ENCODE data around the gene CKAP2L. TPM values are rescaled to one million over a fixed set of nuclear protein-coding genes. Genes with fewer than 3 reads are reported as not detected.

CKAP2L gene
- polyA plus RNA-seq: 1 to 10 TPM; 1.6 to 3.5 TPM

GRCh38 chr2:112764071-112765044 is at the start of gene CKAP2L:
CKAP2L (minus strand) TSS chr2:112764609; CDS start chr2:112764598, 11 bp downstream.
- Histone ChIP-seq H3K4me1 (ENCODE audit: control insufficient read depth in 2 of 2, insufficient read depth in 2 of 2, low read length in 1 of 2) (no peaks in the 10 kb centered on the region), H3K27ac (ENCODE audit: low read depth in 2 of 2, low read length in 1 of 2) (peak within 1 kb of the TSS; percentile 69 to 71), H3K4me3 (ENCODE audit: low read depth in 1 of 2, low read length in 2 of 2) (peak within 1 kb of the TSS; percentile 85 to 89), H3K27me3 (ENCODE audit: control insufficient read depth in 1 of 2, insufficient read depth in 2 of 2, low read length in 2 of 2) (no peaks in the 10 kb centered on the region), H3K9me3 (ENCODE audit: control insufficient read depth in 2 of 2, insufficient read depth in 1 of 2, low read depth in 1 of 2, low read length in 1 of 2) (no peaks in the 10 kb centered on the region), H3K36me3 (ENCODE audit: control insufficient read depth in 2 of 2, insufficient read depth in 2 of 2, low read length in 1 of 2) (no peaks in the 10 kb centered on the region)
- 0 to 1% methylated on average over 76 to 79 of the region's 79 CpGs for WGBS, 2 donors

- Histone ChIP-seq H3K4me1 (ENCODE audit: control insufficient read depth in 2 of 2, insufficient read depth in 2 of 2, low read length in 1 of 2) (peaks cover 2 to 5% of the 10 kb centered on the region in 2 donors), H3K36me3 (ENCODE audit: control insufficient read depth in 2 of 2, insufficient read depth in 2 of 2, low read length in 1 of 2) (no peaks in the 10 kb centered on the region), H3K27ac (ENCODE audit: low read depth in 2 of 2, low read length in 1 of 2) (no peak overlapping the region), H3K9me3 (ENCODE audit: control insufficient read depth in 2 of 2, insufficient read depth in 1 of 2, low read depth in 1 of 2, low read length in 1 of 2) (no peaks in the 10 kb centered on the region), H3K4me3 (ENCODE audit: low read depth in 1 of 2, low read length in 2 of 2) (no peak overlapping the region), H3K27me3 (ENCODE audit: control insufficient read depth in 1 of 2, insufficient read depth in 2 of 2, low read length in 2 of 2) (no peaks in the 10 kb centered on the region)
- 77 to 79% methylated on average over 10 of the region's 10 CpGs for WGBS, 2 donors
Measured at GRCh38 chr2:112813280-112813966, 49.0 kb upstream of the CKAP2L start.

DNA sequence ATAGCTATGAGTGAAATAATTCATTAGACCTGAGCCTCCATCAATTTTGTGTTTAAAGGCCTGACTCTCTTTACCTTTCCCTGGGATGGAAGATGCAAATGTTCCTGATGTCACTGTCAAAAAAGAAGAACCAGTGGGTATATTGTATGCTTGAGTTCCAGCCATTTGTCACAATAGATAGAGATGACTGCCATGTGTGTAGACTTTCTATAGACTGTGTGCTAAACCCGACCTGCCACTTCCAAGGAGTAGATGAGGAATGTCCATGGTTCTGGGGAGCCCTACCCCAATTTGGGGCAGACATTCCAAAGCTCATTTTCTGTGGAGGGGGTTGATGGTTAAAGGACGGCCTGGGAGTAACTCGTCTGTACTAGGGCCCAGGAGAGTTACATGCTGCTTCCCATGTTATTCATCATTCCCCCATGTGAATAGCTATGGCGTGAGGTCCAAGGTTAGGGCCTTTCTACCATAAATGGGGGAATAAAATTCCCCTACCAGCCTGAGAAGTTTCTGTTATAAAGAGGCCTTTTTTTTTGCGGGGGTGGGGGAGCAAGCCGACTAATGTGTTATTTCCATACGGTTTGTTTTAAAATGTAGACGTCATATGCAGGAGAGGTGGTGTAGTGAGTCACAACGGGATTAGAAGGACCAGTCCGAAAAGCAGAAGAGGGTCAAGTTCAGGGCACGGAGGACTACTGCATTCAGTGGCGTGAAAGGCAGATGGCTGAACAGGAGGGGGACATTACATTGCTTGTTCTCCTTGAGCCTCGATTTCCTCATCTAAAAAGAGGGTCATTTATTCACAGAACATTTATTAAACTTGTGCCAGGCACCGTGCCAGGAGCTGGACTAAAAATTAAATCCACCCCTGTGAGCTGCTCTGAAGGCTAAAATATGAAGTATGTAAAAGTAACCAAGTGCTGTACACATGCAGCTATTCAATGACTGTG is 48.2 kb upstream of the CKAP2L start:
- H3K27ac ChIP-seq (ENCODE audit: low read depth in 2 of 2, low read length in 1 of 2): peak overlapping the region; percentile 25 to 48
- no peak overlapping the region for H3K4me3 ChIP-seq (ENCODE audit: low read depth in 1 of 2, low read length in 2 of 2)
- no peaks in the 10 kb centered on the region for H3K36me3 ChIP-seq (ENCODE audit: control insufficient read depth in 2 of 2, insufficient read depth in 2 of 2, low read length in 1 of 2)
- H3K27me3 ChIP-seq (ENCODE audit: control insufficient read depth in 1 of 2, insufficient read depth in 2 of 2, low read length in 2 of 2): no peaks in the 10 kb centered on the region
- 41 to 48% methylated on average over 14 of the region's 14 CpGs for WGBS, 2 donors
- H3K9me3 ChIP-seq (ENCODE audit: control insufficient read depth in 2 of 2, insufficient read depth in 1 of 2, low read depth in 1 of 2, low read length in 1 of 2): no peaks in the 10 kb centered on the region
- H3K4me1 ChIP-seq (ENCODE audit: control insufficient read depth in 2 of 2, insufficient read depth in 2 of 2, low read length in 1 of 2): peaks cover 2 to 5% of the 10 kb centered on the region in 2 donors

GRCh38 chr2:112811841-112812306 is 47.5 kb upstream of the CKAP2L start:
- H3K27ac ChIP-seq (ENCODE audit: low read depth in 2 of 2, low read length in 1 of 2): peak overlapping the region; percentile 42 to 83
- WGBS, 2 donors: 38 to 41% methylated on average over 7 of the region's 7 CpGs

GRCh38 chr2:112811276-112811831 is 46.9 kb upstream of the CKAP2L start:
- Histone ChIP-seq H3K36me3 (ENCODE audit: control insufficient read depth in 2 of 2, insufficient read depth in 2 of 2, low read length in 1 of 2) (no peaks in the 10 kb centered on the region), H3K27ac (ENCODE audit: low read depth in 2 of 2, low read length in 1 of 2) (peak overlapping the region; percentile 42 to 83)
- 60 to 64% methylated on average over 3 of the region's 3 CpGs for WGBS, 2 donors

More at GRCh38 chr2:112811841-112812306, 47.5 kb upstream of the CKAP2L start:
- no peaks in the 10 kb centered on the region for H3K36me3 ChIP-seq (ENCODE audit: control insufficient read depth in 2 of 2, insufficient read depth in 2 of 2, low read length in 1 of 2)
- no peaks in the 10 kb centered on the region for H3K9me3 ChIP-seq (ENCODE audit: control insufficient read depth in 2 of 2, insufficient read depth in 1 of 2, low read depth in 1 of 2, low read length in 1 of 2)
- no peak overlapping the region for H3K4me3 ChIP-seq (ENCODE audit: low read depth in 1 of 2, low read length in 2 of 2)
- no peaks in the 10 kb centered on the region for H3K27me3 ChIP-seq (ENCODE audit: control insufficient read depth in 1 of 2, insufficient read depth in 2 of 2, low read length in 2 of 2)
- H3K4me1 ChIP-seq (ENCODE audit: control insufficient read depth in 2 of 2, insufficient read depth in 2 of 2, low read length in 1 of 2): peaks cover 2 to 5% of the 10 kb centered on the region in 2 donors

GRCh38 chr2:112809112-112809511 is 44.7 kb upstream of the CKAP2L start:
- H3K27ac ChIP-seq (ENCODE audit: low read depth in 2 of 2, low read length in 1 of 2): no peak overlapping the region
- no peaks in the 10 kb centered on the region for H3K27me3 ChIP-seq (ENCODE audit: control insufficient read depth in 1 of 2, insufficient read depth in 2 of 2, low read length in 2 of 2)
- H3K4me3 ChIP-seq (ENCODE audit: low read depth in 1 of 2, low read length in 2 of 2): no peak overlapping the region
- peaks cover 0 to 3% of the 10 kb centered on the region in 2 donors for H3K9me3 ChIP-seq (ENCODE audit: control insufficient read depth in 2 of 2, insufficient read depth in 1 of 2, low read depth in 1 of 2, low read length in 1 of 2)
- H3K4me1 ChIP-seq (ENCODE audit: control insufficient read depth in 2 of 2, insufficient read depth in 2 of 2, low read length in 1 of 2): peaks cover 2 to 11% of the 10 kb centered on the region in 2 donors
- no peaks in the 10 kb centered on the region for H3K36me3 ChIP-seq (ENCODE audit: control insufficient read depth in 2 of 2, insufficient read depth in 2 of 2, low read length in 1 of 2)

More at GRCh38 chr2:112811276-112811831, 46.9 kb upstream of the CKAP2L start:
- Histone ChIP-seq H3K27me3 (ENCODE audit: control insufficient read depth in 1 of 2, insufficient read depth in 2 of 2, low read length in 2 of 2) (no peaks in the 10 kb centered on the region), H3K4me3 (ENCODE audit: low read depth in 1 of 2, low read length in 2 of 2) (no peak overlapping the region), H3K9me3 (ENCODE audit: control insufficient read depth in 2 of 2, insufficient read depth in 1 of 2, low read depth in 1 of 2, low read length in 1 of 2) (no peaks in the 10 kb centered on the region), H3K4me1 (ENCODE audit: control insufficient read depth in 2 of 2, insufficient read depth in 2 of 2, low read length in 1 of 2) (peaks cover 2 to 5% of the 10 kb centered on the region in 2 donors)

DNA sequence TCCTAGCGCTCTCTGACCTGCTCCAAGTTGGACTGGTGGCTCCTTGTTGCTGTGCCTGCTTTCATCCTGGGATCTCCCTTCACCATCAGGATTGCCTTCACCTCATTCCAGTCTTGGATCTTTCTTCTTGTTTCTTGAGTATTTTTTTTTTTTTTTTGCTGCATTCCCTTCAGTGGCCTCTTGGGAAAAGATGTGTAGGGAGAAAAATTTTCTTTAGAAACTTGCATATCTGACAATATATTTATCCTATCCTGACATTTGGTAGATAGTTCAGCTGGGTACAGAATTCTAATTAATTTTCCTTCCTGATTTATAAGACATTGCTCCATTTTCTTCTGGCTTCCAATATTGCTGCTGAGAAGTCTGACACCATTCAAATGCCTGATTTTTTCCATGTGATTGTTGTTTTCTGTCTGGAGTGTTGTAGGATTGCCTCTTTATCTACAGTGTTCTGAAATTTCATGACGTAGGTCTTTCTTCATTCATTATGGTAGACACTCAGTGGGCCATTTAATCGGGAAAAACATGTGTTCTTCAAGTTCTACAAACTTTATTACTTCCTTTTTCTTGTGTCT is 42.9 kb upstream of the CKAP2L start:
- Histone ChIP-seq H3K36me3 (ENCODE audit: control insufficient read depth in 2 of 2, insufficient read depth in 2 of 2, low read length in 1 of 2) (no peaks in the 10 kb centered on the region), H3K4me1 (ENCODE audit: control insufficient read depth in 2 of 2, insufficient read depth in 2 of 2, low read length in 1 of 2) (peaks cover 2 to 11% of the 10 kb centered on the region in 2 donors), H3K27me3 (ENCODE audit: control insufficient read depth in 1 of 2, insufficient read depth in 2 of 2, low read length in 2 of 2) (no peaks in the 10 kb centered on the region), H3K9me3 (ENCODE audit: control insufficient read depth in 2 of 2, insufficient read depth in 1 of 2, low read depth in 1 of 2, low read length in 1 of 2) (peaks cover 0 to 3% of the 10 kb centered on the region in 2 donors), H3K4me3 (ENCODE audit: low read depth in 1 of 2, low read length in 2 of 2) (no peak overlapping the region), H3K27ac (ENCODE audit: low read depth in 2 of 2, low read length in 1 of 2) (no peak overlapping the region)
- 97 to 98% methylated on average over 3 of the region's 3 CpGs for WGBS, 2 donors

DNA sequence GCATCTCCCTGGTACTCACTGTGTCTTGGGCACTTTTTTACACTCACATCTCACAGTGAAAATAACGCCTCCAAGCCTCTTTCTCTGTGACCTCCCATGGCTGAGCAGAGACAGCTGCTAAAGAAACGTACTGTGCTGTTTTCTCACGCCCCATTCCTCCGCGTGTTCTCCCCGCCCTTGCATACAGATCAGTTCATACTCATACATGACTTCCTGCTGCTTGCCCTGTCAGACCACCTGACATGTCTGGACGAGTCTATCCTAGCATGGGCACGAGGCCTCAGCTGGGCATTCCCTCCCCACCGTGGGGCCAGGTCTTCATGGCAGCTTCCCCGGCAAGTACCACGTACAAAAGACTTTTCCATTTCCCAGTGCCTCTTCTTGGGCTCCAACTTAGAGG is 41.1 kb upstream of the CKAP2L start:
- Histone ChIP-seq H3K9me3 (ENCODE audit: control insufficient read depth in 2 of 2, insufficient read depth in 1 of 2, low read depth in 1 of 2, low read length in 1 of 2) (peaks cover 0 to 3% of the 10 kb centered on the region in 2 donors), H3K4me3 (ENCODE audit: low read depth in 1 of 2, low read length in 2 of 2) (no peak overlapping the region), H3K4me1 (ENCODE audit: control insufficient read depth in 2 of 2, insufficient read depth in 2 of 2, low read length in 1 of 2) (peaks cover 0 to 6% of the 10 kb centered on the region in 2 donors), H3K27ac (ENCODE audit: low read depth in 2 of 2, low read length in 1 of 2) (peak overlapping the region; percentile 8 to 59), H3K27me3 (ENCODE audit: control insufficient read depth in 1 of 2, insufficient read depth in 2 of 2, low read length in 2 of 2) (no peaks in the 10 kb centered on the region), H3K36me3 (ENCODE audit: control insufficient read depth in 2 of 2, insufficient read depth in 2 of 2, low read length in 1 of 2) (no peaks in the 10 kb centered on the region)
- WGBS, 2 donors: 57% methylated on average over 11 of the region's 11 CpGs
